ENCODE results near the gene EMC10.

- no peak for TF ChIP-seq POLR2A (IDR thresholded peaks at IDR 0.05)
- TF ChIP-seq CTCF (IDR thresholded peaks at IDR 0.05): no peak
These were observed 20.7 kb downstream of the EMC10 start for GRCh38 chr19:50497022-50497405.

Measured in stomach (tissue), 4 donors.